ENCODE measurements around the gene SORCS1. TPM values are rescaled to one million over a fixed set of nuclear protein-coding genes. Genes with fewer than 3 reads are reported as not detected.

Gene SORCS1
- total RNA-seq, 4 donors from 2014 or later: 0.40 to 5.1 (median 2.5) TPM

DNA sequence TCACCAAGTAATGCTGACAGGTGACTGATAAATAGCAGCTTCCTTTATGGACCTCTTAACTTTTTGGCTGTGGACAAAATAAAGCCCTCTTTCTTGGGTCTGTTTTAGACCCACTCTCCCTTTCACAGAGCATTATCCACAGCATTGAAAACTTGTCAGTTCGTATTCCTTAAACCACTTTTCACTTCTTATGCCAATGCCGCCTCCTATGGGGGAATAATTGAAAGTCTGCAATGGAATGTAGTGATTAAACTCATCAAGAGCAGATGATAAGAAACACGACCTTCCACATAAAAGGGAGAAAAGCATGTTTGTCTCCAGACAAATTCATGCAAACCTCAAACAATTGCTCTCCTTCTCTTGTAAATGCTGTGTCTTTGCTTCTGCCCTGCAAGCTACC lies 153.4 kb downstream of the SORCS1 start:
- DNase-seq: no peak
- H3K27ac ChIP-seq: no peak overlapping the region
- no peaks in the 10 kb centered on the region for H3K36me3 ChIP-seq
- intact Hi-C loops (cut with DNase I; ENCODE audit: low total_unique reads) (no loop called here), in situ Hi-C loops (cut with MboI; ENCODE audit: low pct_ligation_motif_present in 1 of 4, low pct_unique_long_range_greater_than_20kb in 1 of 4, low sequenced_read_pairs in 3 of 4) (no loop called here)
- no peak overlapping the region for H3K4me3 ChIP-seq
- no peaks in the 10 kb centered on the region for H3K27me3 ChIP-seq
- WGBS, 2 donors (ENCODE audit: low coverage in 1 of 2): 35 to 51% methylated on average over 3 of the region's 3 CpGs
- no peak for TF ChIP-seq POLR2A (IDR thresholded peaks at IDR 0.05)
- no peak for TF ChIP-seq POLR2AphosphoS5 (IDR thresholded peaks at IDR 0.05)
- TF ChIP-seq, protein P1, sequence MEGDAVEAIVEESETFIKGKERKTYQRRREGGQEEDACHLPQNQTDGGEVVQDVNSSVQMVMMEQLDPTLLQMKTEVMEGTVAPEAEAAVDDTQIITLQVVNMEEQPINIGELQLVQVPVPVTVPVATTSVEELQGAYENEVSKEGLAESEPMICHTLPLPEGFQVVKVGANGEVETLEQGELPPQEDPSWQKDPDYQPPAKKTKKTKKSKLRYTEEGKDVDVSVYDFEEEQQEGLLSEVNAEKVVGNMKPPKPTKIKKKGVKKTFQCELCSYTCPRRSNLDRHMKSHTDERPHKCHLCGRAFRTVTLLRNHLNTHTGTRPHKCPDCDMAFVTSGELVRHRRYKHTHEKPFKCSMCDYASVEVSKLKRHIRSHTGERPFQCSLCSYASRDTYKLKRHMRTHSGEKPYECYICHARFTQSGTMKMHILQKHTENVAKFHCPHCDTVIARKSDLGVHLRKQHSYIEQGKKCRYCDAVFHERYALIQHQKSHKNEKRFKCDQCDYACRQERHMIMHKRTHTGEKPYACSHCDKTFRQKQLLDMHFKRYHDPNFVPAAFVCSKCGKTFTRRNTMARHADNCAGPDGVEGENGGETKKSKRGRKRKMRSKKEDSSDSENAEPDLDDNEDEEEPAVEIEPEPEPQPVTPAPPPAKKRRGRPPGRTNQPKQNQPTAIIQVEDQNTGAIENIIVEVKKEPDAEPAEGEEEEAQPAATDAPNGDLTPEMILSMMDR (IDR thresholded peaks at IDR 0.05): peak in 1 of 5 experiments; percentile 9
- TF ChIP-seq EP300 (IDR thresholded peaks at IDR 0.05; ENCODE audit: low read depth): no peak
- H3K9me3 ChIP-seq: no peaks in the 10 kb centered on the region
- no peaks in the 10 kb centered on the region for H3K4me1 ChIP-seq

DNA sequence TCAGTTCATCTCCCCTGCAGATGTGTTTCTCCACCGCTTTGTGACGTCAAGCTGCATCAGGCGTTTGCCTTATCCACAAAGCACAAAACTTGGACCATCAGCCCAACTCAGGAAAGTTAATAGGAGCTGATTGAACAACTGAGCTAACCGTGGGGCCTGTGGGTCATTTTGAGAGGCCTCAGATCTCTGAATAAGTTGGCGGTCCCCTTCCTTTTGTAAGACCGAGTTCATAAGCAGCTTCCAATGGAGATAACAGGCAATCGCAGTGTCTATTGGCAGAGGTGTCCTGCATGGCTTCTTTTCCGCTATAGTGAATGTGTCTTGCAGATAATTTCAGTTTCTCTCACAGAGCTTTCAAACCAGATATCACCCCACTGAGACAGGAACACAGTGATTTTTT lies 154.0 kb downstream of the SORCS1 start:
- Histone ChIP-seq H3K27ac (no peak overlapping the region), H3K4me1 (no peaks in the 10 kb centered on the region), H3K27me3 (no peaks in the 10 kb centered on the region), H3K4me3 (no peak overlapping the region), H3K9me3 (no peaks in the 10 kb centered on the region), H3K36me3 (no peaks in the 10 kb centered on the region)
- intact Hi-C loops (cut with DNase I; ENCODE audit: low total_unique reads) (no loop called here), in situ Hi-C loops (cut with MboI; ENCODE audit: low pct_ligation_motif_present in 1 of 4, low pct_unique_long_range_greater_than_20kb in 1 of 4, low sequenced_read_pairs in 3 of 4) (no loop called here)
- TF ChIP-seq, protein P1 (IDR thresholded peaks at IDR 0.05): no peak
- no peak for TF ChIP-seq POLR2AphosphoS5 (IDR thresholded peaks at IDR 0.05)
- no peak for TF ChIP-seq POLR2A (IDR thresholded peaks at IDR 0.05)
- no peak for TF ChIP-seq EP300 (IDR thresholded peaks at IDR 0.05; ENCODE audit: low read depth)
- 84 to 85% methylated on average over 3 to 8 of the region's 8 CpGs for WGBS, 2 donors (ENCODE audit: low coverage in 1 of 2)
- DNase-seq: no peak

DNA sequence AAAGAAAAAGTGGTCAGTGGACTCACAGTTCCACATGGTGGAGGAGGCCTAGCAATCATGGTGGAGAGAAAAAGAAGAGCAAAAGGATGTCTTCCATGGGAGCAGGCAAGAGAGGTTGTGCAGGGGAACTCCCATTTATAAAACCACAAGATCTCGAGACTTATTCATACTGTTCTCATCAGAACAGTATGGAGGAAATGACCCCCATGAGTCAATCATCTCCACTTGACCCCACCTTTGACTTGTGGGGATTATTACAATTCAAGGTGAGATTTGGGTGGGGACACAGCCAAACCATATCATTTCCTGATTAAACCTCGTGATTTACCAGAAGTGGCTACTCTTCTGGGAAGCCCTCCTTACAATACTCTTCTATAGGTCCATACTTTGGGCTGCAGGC lies 160.1 kb downstream of the SORCS1 start:
- WGBS, 2 donors (ENCODE audit: low coverage in 1 of 2): 60 to 67% methylated on average over 1 to 2 of the region's 2 CpGs
- TF ChIP-seq EP300 (IDR thresholded peaks at IDR 0.05; ENCODE audit: low read depth) (no peak), POLR2A (IDR thresholded peaks at IDR 0.05) (no peak), POLR2AphosphoS5 (IDR thresholded peaks at IDR 0.05) (no peak)
- TF ChIP-seq, protein P1 (IDR thresholded peaks at IDR 0.05): no peak

DNA sequence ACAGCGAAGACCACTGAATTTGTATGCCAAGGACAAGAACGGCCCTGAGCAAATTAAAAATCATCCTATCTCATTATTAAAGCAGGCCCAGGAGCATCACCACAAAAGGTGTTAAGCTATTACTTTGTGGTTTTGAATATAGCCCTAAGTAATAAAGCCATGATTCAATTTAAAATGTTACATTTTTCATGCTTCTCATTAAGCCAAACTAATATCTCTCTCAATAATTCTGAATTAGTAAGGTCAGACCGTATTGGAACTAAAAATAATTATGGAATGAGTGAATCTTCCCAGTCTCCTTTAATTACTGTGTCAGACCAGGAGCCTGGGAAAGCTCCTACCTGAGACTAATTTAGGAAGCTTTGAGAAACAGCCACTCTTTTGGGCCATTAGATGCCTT lies 162.4 kb downstream of the SORCS1 start:
- no peaks in the 10 kb centered on the region for H3K36me3 ChIP-seq
- H3K27me3 ChIP-seq: no peaks in the 10 kb centered on the region
- no peak for DNase-seq
- H3K9me3 ChIP-seq: no peaks in the 10 kb centered on the region
- in situ Hi-C loops (cut with MboI; ENCODE audit: low pct_ligation_motif_present in 1 of 4, low pct_unique_long_range_greater_than_20kb in 1 of 4, low sequenced_read_pairs in 3 of 4) (no loop called here), intact Hi-C loops (cut with DNase I; ENCODE audit: low total_unique reads) (no loop called here)
- no peak for TF ChIP-seq EP300 (IDR thresholded peaks at IDR 0.05; ENCODE audit: low read depth)
- TF ChIP-seq POLR2A (IDR thresholded peaks at IDR 0.05): no peak
- TF ChIP-seq POLR2AphosphoS5 (IDR thresholded peaks at IDR 0.05): no peak
- TF ChIP-seq, protein P1 (IDR thresholded peaks at IDR 0.05): no peak
- H3K27ac ChIP-seq: no peak overlapping the region
- H3K4me3 ChIP-seq: no peak overlapping the region
- peaks cover 0 to 7% (median 0%) of the 10 kb centered on the region in 4 donors for H3K4me1 ChIP-seq
- 80 to 84% methylated on average over 3 of the region's 3 CpGs for WGBS, 2 donors (ENCODE audit: low coverage in 1 of 2)

More for the DNA sequence above, 160.1 kb downstream of the SORCS1 start:
- Histone ChIP-seq H3K36me3 (no peaks in the 10 kb centered on the region), H3K27me3 (no peaks in the 10 kb centered on the region), H3K4me1 (peaks cover 0 to 5% (median 0%) of the 10 kb centered on the region in 4 donors), H3K9me3 (no peaks in the 10 kb centered on the region), H3K27ac (no peak overlapping the region), H3K4me3 (no peak overlapping the region)
- intact Hi-C loops (cut with DNase I; ENCODE audit: low total_unique reads) (no loop called here), in situ Hi-C loops (cut with MboI; ENCODE audit: low pct_ligation_motif_present in 1 of 4, low pct_unique_long_range_greater_than_20kb in 1 of 4, low sequenced_read_pairs in 3 of 4) (no loop called here)
- DNase-seq: no peak
